HG03457 (cell line): ENCODE data around the gene TMEFF1.

Experiments used
- ATAC-seq: cut with Tn5 transposase; IDR thresholded peaks from one replicate; pipeline ENCODE4 v1.9.1; 2021; ENCODE audit warnings: moderate number of reproducible peaks; ENCODE audit not compliant: unreplicated experiment

Gene TMEFF1

GRCh38 chr9:100598641-100599145 is 125.7 kb downstream of the TMEFF1 start:
- peak; percentile 71 for ATAC-seq

GRCh38 chr9:100600521-100601079 is 127.7 kb downstream of the TMEFF1 start:
- ATAC-seq: no peak

DNA sequence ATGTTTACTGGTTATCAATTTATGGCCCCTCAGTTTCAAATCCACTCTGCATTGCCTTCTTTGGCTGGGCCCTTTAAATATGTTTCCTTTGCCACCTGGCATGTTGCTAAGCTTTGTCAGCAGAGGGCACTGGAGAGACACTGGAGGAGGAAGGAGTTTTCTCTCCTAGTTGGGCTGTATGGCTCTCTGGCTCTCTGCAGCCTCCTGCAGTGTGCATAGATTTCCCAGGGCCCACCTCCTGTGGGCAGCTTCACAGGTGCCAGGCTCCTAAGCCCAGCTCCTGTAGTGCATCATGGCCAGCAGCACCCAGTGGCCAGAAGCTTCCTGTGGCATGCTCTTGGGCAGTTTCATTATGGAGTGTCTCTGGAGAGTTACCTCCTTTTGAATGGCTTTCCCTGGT is 128.3 kb downstream of the TMEFF1 start:
- peak; percentile 40 for ATAC-seq

DNA sequence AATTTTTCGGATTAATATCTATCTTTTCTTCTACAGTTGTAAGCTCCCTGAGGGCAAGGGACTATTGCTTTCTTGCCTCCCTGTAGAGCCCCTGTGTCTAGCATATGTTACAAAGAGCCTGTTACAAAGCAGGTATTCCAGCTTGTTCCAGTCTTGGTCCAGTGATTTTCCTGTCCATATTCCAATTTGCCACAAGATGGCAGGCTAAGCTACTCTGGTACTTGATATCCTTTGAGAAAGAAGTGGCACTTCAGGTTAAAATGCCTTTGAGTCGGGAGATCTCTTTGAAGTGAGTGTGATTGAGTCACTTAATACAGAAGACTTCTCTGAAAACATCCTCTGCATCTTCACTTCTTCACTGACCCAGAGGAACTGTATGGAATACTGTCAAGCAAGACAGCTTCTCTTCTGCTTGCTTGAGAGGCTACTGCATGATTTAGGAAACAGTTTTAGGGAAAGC is 129.4 kb downstream of the TMEFF1 start:
- no peak for ATAC-seq

GRCh38 chr9:100605405-100605804 is 132.5 kb downstream of the TMEFF1 start:
- ATAC-seq: no peak

- no peak for ATAC-seq
Measured at GRCh38 chr9:100619194-100619593, 146.2 kb downstream of the TMEFF1 start.

DNA sequence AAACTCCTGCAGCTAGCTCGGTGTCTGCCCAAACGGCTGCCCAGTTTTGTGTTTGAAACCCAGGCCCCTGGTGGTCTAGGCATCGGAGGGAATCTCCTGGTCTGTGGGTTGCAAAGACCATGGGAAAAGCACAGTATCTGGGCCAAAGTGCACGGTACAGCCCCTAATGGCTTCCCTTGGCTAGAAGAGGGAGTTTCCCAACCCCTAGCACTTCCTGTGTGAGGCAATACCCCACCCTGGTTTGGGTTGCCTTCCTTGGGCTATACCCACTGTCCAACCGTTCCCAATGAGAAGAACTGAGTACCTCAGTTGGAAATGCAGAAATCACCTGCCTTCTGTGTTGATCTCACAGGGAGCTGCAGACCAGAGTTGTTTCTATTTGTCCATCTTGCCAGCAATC is 146.7 kb downstream of the TMEFF1 start:
- ATAC-seq: no peak

- ATAC-seq: no peak
Measured at GRCh38 chr9:100623969-100624368, 151.0 kb downstream of the TMEFF1 start.

DNA sequence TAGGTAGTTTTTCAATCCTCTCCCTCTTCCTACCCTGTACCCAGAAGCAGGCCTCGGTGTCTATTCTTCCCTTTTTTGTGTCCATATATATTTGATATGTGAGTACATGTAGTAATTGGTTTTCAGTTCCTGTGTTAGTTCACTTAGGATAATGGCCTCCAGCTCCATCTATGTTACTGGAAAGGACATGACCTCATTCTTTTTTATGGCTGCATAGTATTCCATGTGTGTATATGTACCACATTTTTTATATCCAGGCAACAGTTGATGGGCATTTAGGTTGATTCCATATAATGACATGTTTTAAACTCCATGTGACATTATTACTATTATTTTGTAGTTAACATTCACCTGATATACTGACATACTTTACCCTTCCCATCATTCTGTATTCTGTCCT is 154.0 kb downstream of the TMEFF1 start:
- no peak for ATAC-seq
